Gastroesophageal sphincter (tissue), 4 donors: ENCODE results near the gene ETS2. TPM values are rescaled to one million over a fixed set of nuclear protein-coding genes. Genes with fewer than 3 reads are reported as not detected.

ENCODE experiments used
- ATAC-seq: fragments of 150-250 bp; one replicate; pipeline ENCODE4 v1.9.1; 2016; ENCODE audit warnings: mild to moderate bottlenecking, moderate library complexity
- H3K27ac ChIP-seq, 4 donors: fragments of 200-600 bp; sonication (generic) in 3 of 4; 1 replicate in 3 of 4; 2 replicates in 1 of 4; pipeline ENCODE4 v1.5.1; 2016 to 2019
- H3K27me3 ChIP-seq: fragments of 200-600 bp; sonication (generic); one replicate; pipeline ENCODE4 v1.5.1; 2019
- H3K36me3 ChIP-seq, 2 donors: fragments of 200-600 bp; sonication (generic); one replicate each; pipeline ENCODE4 v1.5.1; 2019; ENCODE audit warnings: control low read depth in 1 of 2
- H3K4me1 ChIP-seq, 3 donors: fragments of 200-600 bp; sonication (generic); 1 replicate in 2 of 3; 2 replicates in 1 of 3; pipeline ENCODE4 v1.5.1; 2016 to 2019; ENCODE audit warnings: control low read depth in 2 of 3
- H3K4me3 ChIP-seq, 2 donors: fragments of 200-600 bp; sonication (generic); one replicate each; pipeline ENCODE4 v1.5.1; 2019; ENCODE audit warnings: mild to moderate bottlenecking in 1 of 2, moderate library complexity in 1 of 2
- H3K9me3 ChIP-seq, 3 donors: fragments of 200-600 bp; sonication (generic); one replicate each; pipeline ENCODE4 v1.5.1; 2017 to 2019; ENCODE audit warnings: control low read depth in 2 of 3
- CTCF ChIP-seq, 4 experiments: fragments of 200-600 bp in 2 of 4; fragments of 450-650 bp in 2 of 4; sonication (generic) in 1 of 4; IDR thresholded peaks; one replicate each; pipeline ENCODE4 v1.5.1; 2017 to 2019; ENCODE audit warnings: antibody characterized with exemption in 4 of 4, mild to moderate bottlenecking in 2 of 4, moderate library complexity in 2 of 4
- EP300 ChIP-seq: sonication (generic); formaldehyde crosslinking; IDR thresholded peaks from one replicate; pipeline ENCODE4 v1.6.1; 2017; ENCODE audit warnings: antibody characterized with exemption, mild to moderate bottlenecking
- POLR2A ChIP-seq, 2 donors: fragments of 450-650 bp; IDR thresholded peaks; one replicate each; pipeline ENCODE4 v1.6.1; 2017; ENCODE audit warnings: antibody characterized with exemption in 2 of 2, mild to moderate bottlenecking in 2 of 2, moderate library complexity in 1 of 2
- POLR2AphosphoS5 ChIP-seq: sonication (generic); formaldehyde crosslinking; IDR thresholded peaks from one replicate; pipeline ENCODE4 v1.6.1; 2017; ENCODE audit warnings: antibody characterized with exemption
- WGBS, 2 donors: methylation state at CpG; one replicate each; pipeline ENCODE4 v1.1.5; 2018; ENCODE audit warnings: low coverage in 1 of 2; 5-methylcytosine and 5-hydroxymethylcytosine counted together
- total RNA-seq, 4 donors: library from RNA; depleted of rRNA; stranded (reverse); fragments of >200 nt; gene quantifications; one replicate each; pipeline ENCODE4 v1.1.0, GENCODE V29; 2016

Gene ETS2
- total RNA-seq, 4 donors from 2014 or later = 50.9 to 169 (median 63.5) TPM

- WGBS, 2 donors = 67 to 80% methylated on average over 1 to 6 of the region's 7 CpGs
- Histone ChIP-seq H3K4me3 (no peak overlapping the region), H3K9me3 (no peaks in the 10 kb centered on the region), H3K27me3 (no peaks in the 10 kb centered on the region), H3K4me1 (no peaks in the 10 kb centered on the region), H3K27ac (no peak overlapping the region), H3K36me3 (no peaks in the 10 kb centered on the region)
- no peak for ATAC-seq
- TF ChIP-seq CTCF (IDR thresholded peaks at IDR 0.05) = no peak
Measured at GRCh38 chr21:38798481-38798882, 7.2 kb upstream of the ETS2 start.

- H3K4me1 ChIP-seq = peaks cover 0 to 14% (median 0%) of the 10 kb centered on the region in 3 donors
- no peak for ATAC-seq
- no peak for TF ChIP-seq EP300
Measured at GRCh38 chr21:38800046-38800758, 5.5 kb upstream of the ETS2 start.

GRCh38 chr21:38800924-38801744 lies 4.6 kb upstream of the ETS2 start:
- Histone ChIP-seq H3K4me1 (peaks cover 0 to 16% (median 0%) of the 10 kb centered on the region in 3 donors), H3K4me3 (no peak overlapping the region), H3K27ac (no peak overlapping the region), H3K9me3 (no peaks in the 10 kb centered on the region), H3K36me3 (no peaks in the 10 kb centered on the region), H3K27me3 (no peaks in the 10 kb centered on the region)
- 92 to 93% methylated on average over 10 to 12 of the region's 12 CpGs for WGBS, 2 donors
- TF ChIP-seq EP300 (no peak), POLR2AphosphoS5 (no peak), POLR2A (IDR thresholded peaks at IDR 0.05) (no peak), CTCF (IDR thresholded peaks at IDR 0.05) (no peak)
- ATAC-seq = no peak

More at GRCh38 chr21:38800046-38800758, 5.5 kb upstream of the ETS2 start:
- WGBS, 2 donors = 93 to 94% methylated on average over 3 of the region's 5 CpGs
- Histone ChIP-seq H3K4me3 (no peak overlapping the region), H3K9me3 (no peaks in the 10 kb centered on the region), H3K36me3 (no peaks in the 10 kb centered on the region), H3K27ac (no peak overlapping the region), H3K27me3 (no peaks in the 10 kb centered on the region)

- Histone ChIP-seq H3K4me1 (peaks cover 0 to 16% (median 0%) of the 10 kb centered on the region in 3 donors), H3K4me3 (no peak overlapping the region), H3K27me3 (no peaks in the 10 kb centered on the region), H3K36me3 (no peaks in the 10 kb centered on the region), H3K9me3 (no peaks in the 10 kb centered on the region), H3K27ac (no peak overlapping the region)
- TF ChIP-seq POLR2A (IDR thresholded peaks at IDR 0.05) (no peak), CTCF (IDR thresholded peaks at IDR 0.05) (no peak), POLR2AphosphoS5 (no peak), EP300 (no peak)
- ATAC-seq = no peak
- WGBS, 2 donors = 81% methylated on average over 8 to 13 of the region's 16 CpGs
Measured at GRCh38 chr21:38802050-38803026, 3.4 kb upstream of the ETS2 start.

GRCh38 chr21:38803075-38803660 lies 2.6 kb upstream of the ETS2 start:
- WGBS, 2 donors = 69 to 90% methylated on average over 2 to 5 of the region's 7 CpGs
- TF ChIP-seq EP300 = no peak
- no peak for TF ChIP-seq POLR2AphosphoS5
- TF ChIP-seq CTCF (IDR thresholded peaks at IDR 0.05) = no peak
- TF ChIP-seq POLR2A (IDR thresholded peaks at IDR 0.05) = no peak
- no peaks in the 10 kb centered on the region for H3K9me3 ChIP-seq
- no peaks in the 10 kb centered on the region for H3K27me3 ChIP-seq
- ATAC-seq = no peak
- H3K36me3 ChIP-seq = no peaks in the 10 kb centered on the region
- H3K4me3 ChIP-seq = no peak overlapping the region
- no peak overlapping the region for H3K27ac ChIP-seq
- H3K4me1 ChIP-seq = peaks cover 0 to 25% (median 0%) of the 10 kb centered on the region in 3 donors
